ENCODE measurements around the gene CHCHD3.

- TF ChIP-seq EP300 (IDR thresholded peaks at IDR 0.05) = no peak
- TF ChIP-seq CTCF (IDR thresholded peaks at IDR 0.05) = no peak
These were observed 42.3 kb downstream of the CHCHD3 start for GRCh38 chr7:133039614-133040013.

Measured in tibial nerve (tissue), 4 donors.